Measurements from ENCODE around the gene RASA4.
"Not testable (repeated sequence)": the region's sequence is repeated elsewhere in the genome, so short reads cannot be mapped to it uniquely, and the experiment has no call there.

The RASA4 gene

GRCh38 chr7:102616507-102617125, at the start of gene RASA4:
TSS of gene RASA4 (minus strand) at chr7:102616756. CDS start at chr7:102616689, 67 bp downstream.
- not testable (repeated sequence) for H3K9me3 ChIP-seq (ENCODE audit: control insufficient read depth, low read length); H3K9ac ChIP-seq (ENCODE audit: low read length); H3K36me3 ChIP-seq (ENCODE audit: control insufficient read depth, insufficient read depth, low read length); H3K4me1 ChIP-seq (ENCODE audit: control insufficient read depth, insufficient read depth, low read length); H3K4me3 ChIP-seq (ENCODE audit: low read length); H3K27me3 ChIP-seq (ENCODE audit: control insufficient read depth, insufficient read depth, low read length)

DNA sequence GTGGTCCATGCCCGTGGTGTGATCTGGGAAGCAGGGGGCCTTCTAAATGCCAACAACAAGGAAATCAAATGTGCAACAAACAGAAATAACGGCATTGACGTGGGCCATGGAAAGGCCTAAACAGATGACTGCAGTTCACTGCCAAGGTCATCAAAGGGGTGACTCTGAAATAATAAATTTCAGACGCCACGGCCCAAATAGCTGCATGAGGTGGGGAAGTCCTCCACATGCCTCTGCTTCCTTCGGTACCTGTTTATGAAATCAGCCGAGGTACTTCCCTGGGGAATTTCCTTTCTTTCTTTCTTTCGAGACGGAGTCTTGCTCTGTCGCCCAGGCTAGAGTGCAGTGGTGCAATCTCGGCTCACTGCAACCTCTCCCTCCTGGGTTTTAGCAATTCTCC, 48.2 kb upstream of the RASA4 start:
- H3K4me1 ChIP-seq (ENCODE audit: control insufficient read depth, insufficient read depth, low read length); H3K36me3 ChIP-seq (ENCODE audit: control insufficient read depth, insufficient read depth, low read length); H3K27me3 ChIP-seq (ENCODE audit: control insufficient read depth, insufficient read depth, low read length); H3K9me3 ChIP-seq (ENCODE audit: control insufficient read depth, low read length); H3K9ac ChIP-seq (ENCODE audit: low read length); H3K4me3 ChIP-seq (ENCODE audit: low read length): not testable (repeated sequence)

DNA sequence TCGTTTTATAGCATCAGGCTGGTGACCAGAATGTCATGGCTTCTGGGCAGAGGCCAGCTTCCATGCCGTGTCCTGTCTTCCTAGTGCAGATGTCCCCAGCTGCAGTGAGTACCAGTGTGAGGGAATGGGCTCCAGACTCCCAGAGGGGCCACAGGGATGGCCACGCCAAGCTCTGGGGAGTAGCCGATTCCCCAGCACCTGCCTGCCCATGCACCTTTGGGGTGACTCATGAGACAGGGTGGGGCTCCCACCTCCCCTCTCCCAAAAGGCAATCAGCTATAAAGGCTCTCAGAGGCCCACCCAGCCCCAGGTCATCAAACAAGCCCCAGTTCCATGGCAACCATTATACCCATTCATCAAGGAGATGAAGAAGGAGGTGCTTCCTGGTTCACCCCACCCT, 33.4 kb upstream of the RASA4 start, which contains the start of gene SPDYE2B:
TSS of gene SPDYE2B (plus strand) at position 396 of the 400 bp plus-strand sequence. CDS start 2,030 bp downstream, outside the sequence.
- H3K4me1 ChIP-seq (ENCODE audit: control insufficient read depth, insufficient read depth, low read length); H3K36me3 ChIP-seq (ENCODE audit: control insufficient read depth, insufficient read depth, low read length); H3K9me3 ChIP-seq (ENCODE audit: control insufficient read depth, low read length); H3K9ac ChIP-seq (ENCODE audit: low read length); H3K27me3 ChIP-seq (ENCODE audit: control insufficient read depth, insufficient read depth, low read length); H3K4me3 ChIP-seq (ENCODE audit: low read length): not testable (repeated sequence)

- not testable (repeated sequence) for H3K9ac ChIP-seq (ENCODE audit: low read length); H3K27me3 ChIP-seq (ENCODE audit: control insufficient read depth, insufficient read depth, low read length); H3K36me3 ChIP-seq (ENCODE audit: control insufficient read depth, insufficient read depth, low read length); H3K4me3 ChIP-seq (ENCODE audit: low read length); H3K4me1 ChIP-seq (ENCODE audit: control insufficient read depth, insufficient read depth, low read length); H3K9me3 ChIP-seq (ENCODE audit: control insufficient read depth, low read length)
These were observed 31.3 kb upstream of the RASA4 start for GRCh38 chr7:102647813-102648212.

GRCh38 chr7:102643404-102643803, 26.8 kb upstream of the RASA4 start:
- not testable (repeated sequence) for H3K4me3 ChIP-seq (ENCODE audit: low read length); H3K9me3 ChIP-seq (ENCODE audit: control insufficient read depth, low read length); H3K27me3 ChIP-seq (ENCODE audit: control insufficient read depth, insufficient read depth, low read length); H3K36me3 ChIP-seq (ENCODE audit: control insufficient read depth, insufficient read depth, low read length); H3K4me1 ChIP-seq (ENCODE audit: control insufficient read depth, insufficient read depth, low read length); H3K9ac ChIP-seq (ENCODE audit: low read length)

DNA sequence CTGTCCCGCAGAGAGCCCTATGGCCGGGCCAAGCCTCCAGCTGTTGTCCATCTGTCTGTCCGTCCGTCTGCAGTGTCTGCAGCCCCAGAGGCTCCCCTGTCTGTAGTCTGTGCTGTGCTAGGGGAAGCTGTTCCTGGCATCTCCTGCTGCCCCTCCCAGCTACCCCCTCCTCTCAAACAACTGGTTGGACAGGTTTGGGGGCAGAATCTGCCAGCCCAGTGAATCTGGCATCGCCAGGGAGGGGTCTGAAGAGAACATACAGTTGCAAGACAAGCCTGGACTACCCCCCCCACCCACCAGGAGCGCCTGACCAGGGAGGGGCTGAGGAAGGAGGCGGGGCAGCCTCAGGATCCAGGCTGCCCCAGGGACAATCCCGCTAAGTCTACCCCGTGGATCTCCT, 26.1 kb upstream of the RASA4 start, which contains the start of gene UPK3BL1:
TSS of gene UPK3BL1 (minus strand) at position 101 of the 400 bp plus-strand sequence. CDS start at position 51, 50 bp downstream.
- not testable (repeated sequence) for H3K9ac ChIP-seq (ENCODE audit: low read length); H3K27me3 ChIP-seq (ENCODE audit: control insufficient read depth, insufficient read depth, low read length); H3K4me1 ChIP-seq (ENCODE audit: control insufficient read depth, insufficient read depth, low read length); H3K4me3 ChIP-seq (ENCODE audit: low read length); H3K36me3 ChIP-seq (ENCODE audit: control insufficient read depth, insufficient read depth, low read length); H3K9me3 ChIP-seq (ENCODE audit: control insufficient read depth, low read length)

- H3K27me3 ChIP-seq (ENCODE audit: control insufficient read depth, insufficient read depth, low read length); H3K36me3 ChIP-seq (ENCODE audit: control insufficient read depth, insufficient read depth, low read length); H3K9ac ChIP-seq (ENCODE audit: low read length); H3K9me3 ChIP-seq (ENCODE audit: control insufficient read depth, low read length); H3K4me3 ChIP-seq (ENCODE audit: low read length); H3K4me1 ChIP-seq (ENCODE audit: control insufficient read depth, insufficient read depth, low read length): not testable (repeated sequence)
These were observed 22.3 kb upstream of the RASA4 start for GRCh38 chr7:102638848-102639247.

DNA sequence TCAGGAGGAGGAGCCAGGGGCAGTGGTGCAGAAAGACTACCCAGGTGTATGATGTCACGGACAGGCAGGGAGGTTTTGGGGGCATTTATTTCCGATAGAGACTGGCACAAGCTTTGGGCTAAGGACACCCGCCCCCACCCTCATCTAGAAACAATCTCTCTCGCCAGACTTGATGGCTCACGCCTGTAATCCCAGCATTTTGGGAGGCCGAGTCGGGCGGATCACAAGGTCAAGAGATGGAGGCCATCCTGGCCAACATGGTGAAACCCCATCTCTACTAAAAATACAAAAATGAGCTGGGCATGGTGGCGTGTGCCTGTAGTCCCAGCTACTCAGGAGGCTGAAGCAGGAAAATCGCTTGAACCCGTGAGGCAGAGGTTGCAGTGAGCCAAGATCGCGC, 20.4 kb upstream of the RASA4 start:
- not testable (repeated sequence) for H3K9me3 ChIP-seq (ENCODE audit: control insufficient read depth, low read length); H3K27me3 ChIP-seq (ENCODE audit: control insufficient read depth, insufficient read depth, low read length); H3K4me1 ChIP-seq (ENCODE audit: control insufficient read depth, insufficient read depth, low read length); H3K4me3 ChIP-seq (ENCODE audit: low read length); H3K9ac ChIP-seq (ENCODE audit: low read length); H3K36me3 ChIP-seq (ENCODE audit: control insufficient read depth, insufficient read depth, low read length)

DNA sequence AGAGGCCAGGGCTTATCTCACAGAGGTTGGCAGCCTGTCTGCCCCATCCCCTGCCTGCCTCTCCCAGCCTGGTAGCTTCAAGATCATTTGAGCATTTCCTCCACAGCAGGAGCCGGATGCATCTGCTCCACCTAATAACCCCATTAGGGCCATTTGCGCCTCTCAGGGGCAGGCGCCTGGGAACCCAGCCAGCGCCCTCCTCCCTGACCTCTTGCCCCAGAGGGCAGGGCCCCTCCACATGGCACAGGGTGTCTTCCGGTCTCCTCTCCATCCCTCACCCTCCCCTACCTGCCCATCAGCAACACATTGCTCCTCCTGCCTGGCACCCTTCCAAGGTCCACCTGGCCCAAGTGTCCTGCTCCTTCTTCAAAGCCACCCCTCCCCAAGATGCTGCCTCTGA, 18.8 kb upstream of the RASA4 start:
- H3K27me3 ChIP-seq (ENCODE audit: control insufficient read depth, insufficient read depth, low read length); H3K9me3 ChIP-seq (ENCODE audit: control insufficient read depth, low read length); H3K4me1 ChIP-seq (ENCODE audit: control insufficient read depth, insufficient read depth, low read length); H3K36me3 ChIP-seq (ENCODE audit: control insufficient read depth, insufficient read depth, low read length); H3K4me3 ChIP-seq (ENCODE audit: low read length); H3K9ac ChIP-seq (ENCODE audit: low read length): not testable (repeated sequence)

- not testable (repeated sequence) for H3K9ac ChIP-seq (ENCODE audit: low read length); H3K4me3 ChIP-seq (ENCODE audit: low read length); H3K36me3 ChIP-seq (ENCODE audit: control insufficient read depth, insufficient read depth, low read length); H3K4me1 ChIP-seq (ENCODE audit: control insufficient read depth, insufficient read depth, low read length); H3K27me3 ChIP-seq (ENCODE audit: control insufficient read depth, insufficient read depth, low read length); H3K9me3 ChIP-seq (ENCODE audit: control insufficient read depth, low read length)
These were observed 17.7 kb upstream of the RASA4 start for GRCh38 chr7:102634299-102634698.

DNA sequence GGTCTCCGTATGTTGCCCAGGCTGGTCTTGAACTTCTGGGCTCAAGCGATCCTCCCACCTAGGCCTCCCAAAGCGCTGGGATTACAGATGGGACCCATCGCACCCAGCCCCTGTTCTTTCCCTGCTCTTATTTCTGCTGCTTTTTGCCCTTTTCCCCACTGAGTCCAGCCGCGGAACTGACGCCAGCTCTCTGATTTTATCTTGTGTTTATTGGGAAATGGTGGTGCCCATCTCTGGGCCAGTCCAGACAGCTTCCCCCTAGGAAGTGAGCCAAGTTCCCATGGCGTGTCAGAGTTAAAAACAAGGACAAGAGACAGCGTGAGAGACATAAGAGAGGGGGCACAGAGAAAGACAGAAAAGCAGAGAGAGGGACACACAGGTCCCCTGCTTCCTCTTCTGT, 14.1 kb upstream of the RASA4 start:
- not testable (repeated sequence) for H3K4me1 ChIP-seq (ENCODE audit: control insufficient read depth, insufficient read depth, low read length); H3K9me3 ChIP-seq (ENCODE audit: control insufficient read depth, low read length); H3K4me3 ChIP-seq (ENCODE audit: low read length)

GRCh38 chr7:102627271-102627904, 10.8 kb upstream of the RASA4 start:
- not testable (repeated sequence) for H3K27me3 ChIP-seq (ENCODE audit: control insufficient read depth, insufficient read depth, low read length); H3K4me1 ChIP-seq (ENCODE audit: control insufficient read depth, insufficient read depth, low read length); H3K9ac ChIP-seq (ENCODE audit: low read length); H3K9me3 ChIP-seq (ENCODE audit: control insufficient read depth, low read length); H3K36me3 ChIP-seq (ENCODE audit: control insufficient read depth, insufficient read depth, low read length); H3K4me3 ChIP-seq (ENCODE audit: low read length)

More for the DNA sequence above, 14.1 kb upstream of the RASA4 start:
- not testable (repeated sequence) for H3K36me3 ChIP-seq (ENCODE audit: control insufficient read depth, insufficient read depth, low read length); H3K27me3 ChIP-seq (ENCODE audit: control insufficient read depth, insufficient read depth, low read length); H3K9ac ChIP-seq (ENCODE audit: low read length)

- H3K36me3 ChIP-seq (ENCODE audit: control insufficient read depth, insufficient read depth, low read length); H3K9ac ChIP-seq (ENCODE audit: low read length); H3K27me3 ChIP-seq (ENCODE audit: control insufficient read depth, insufficient read depth, low read length); H3K4me1 ChIP-seq (ENCODE audit: control insufficient read depth, insufficient read depth, low read length); H3K4me3 ChIP-seq (ENCODE audit: low read length); H3K9me3 ChIP-seq (ENCODE audit: control insufficient read depth, low read length): not testable (repeated sequence)
These were observed 1.6 kb upstream of the RASA4 start for GRCh38 chr7:102618122-102618521.
